ENCODE measurements around the gene MIA2. TPM values are rescaled to one million over a fixed set of nuclear protein-coding genes. Genes with fewer than 3 reads are reported as not detected.

MIA2 gene
- total RNA-seq, 3 donors from 2014 or later = 19.5 to 37.0 (median 23.3) TPM

- Histone ChIP-seq H3K27ac (no peak overlapping the region), H3K27me3 (no peaks in the 10 kb centered on the region), H3K4me3 (no peak overlapping the region), H3K9me3 (peaks cover 0 to 14% of the 10 kb centered on the region in 2 donors), H3K4me1 (no peaks in the 10 kb centered on the region), H3K36me3 (no peaks in the 10 kb centered on the region)
- DNase-seq (ENCODE audit: low spot score in 2 of 2) = no peak
- intact Hi-C loops (cut with DNase I; ENCODE audit: low total_unique reads) = no loop called here
- TF ChIP-seq CTCF (IDR thresholded peaks at IDR 0.05) (no peak), POLR2AphosphoS5 (IDR thresholded peaks at IDR 0.05) (no peak), POLR2A (IDR thresholded peaks at IDR 0.05) (no peak)
Observed at GRCh38 chr14:39369029-39369428, 135.3 kb downstream of the MIA2 start.

DNA sequence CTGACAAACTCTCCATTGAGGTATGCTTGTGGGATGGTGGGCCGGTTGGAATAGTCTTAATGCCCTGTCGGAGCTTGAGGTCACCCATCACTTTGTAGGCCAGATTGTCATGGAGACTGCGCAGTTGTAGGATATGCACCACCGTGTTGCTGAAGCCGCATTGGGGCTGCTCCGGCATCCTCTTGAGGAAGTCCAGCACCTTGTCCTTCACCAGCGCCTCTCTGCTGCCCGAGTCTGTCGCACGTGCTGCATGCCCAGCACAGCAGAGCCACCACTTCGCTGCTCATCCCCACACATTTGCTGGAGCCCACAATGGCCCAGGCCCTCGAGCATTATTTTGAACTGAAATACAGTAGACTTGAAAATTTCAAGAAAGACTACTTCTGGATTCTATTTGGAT, 136.7 kb downstream of the MIA2 start:
- no peak for DNase-seq (ENCODE audit: low spot score in 2 of 2)
- Histone ChIP-seq H3K9me3 (peaks cover 0 to 1% of the 10 kb centered on the region in 2 donors), H3K36me3 (no peaks in the 10 kb centered on the region), H3K27ac (no peak overlapping the region), H3K4me1 (no peaks in the 10 kb centered on the region), H3K4me3 (no peak overlapping the region), H3K27me3 (no peaks in the 10 kb centered on the region)
- TF ChIP-seq POLR2A (IDR thresholded peaks at IDR 0.05) (no peak), POLR2AphosphoS5 (IDR thresholded peaks at IDR 0.05) (no peak), CTCF (IDR thresholded peaks at IDR 0.05) (no peak)
- intact Hi-C loops (cut with DNase I; ENCODE audit: low total_unique reads) = no loop called here

- H3K9me3 ChIP-seq = no peaks in the 10 kb centered on the region
- H3K27ac ChIP-seq = no peak overlapping the region
- H3K4me1 ChIP-seq = no peaks in the 10 kb centered on the region
- no peak overlapping the region for H3K4me3 ChIP-seq
- TF ChIP-seq CTCF (IDR thresholded peaks at IDR 0.05) = no peak
- no peak for TF ChIP-seq POLR2AphosphoS5 (IDR thresholded peaks at IDR 0.05)
- no peak for TF ChIP-seq POLR2A (IDR thresholded peaks at IDR 0.05)
- intact Hi-C loops (cut with DNase I; ENCODE audit: low total_unique reads) = no loop called here
- H3K27me3 ChIP-seq = no peaks in the 10 kb centered on the region
- no peaks in the 10 kb centered on the region for H3K36me3 ChIP-seq
- no peak for DNase-seq (ENCODE audit: low spot score in 2 of 2)
Observed at GRCh38 chr14:39372656-39373055, 138.9 kb downstream of the MIA2 start.

DNA sequence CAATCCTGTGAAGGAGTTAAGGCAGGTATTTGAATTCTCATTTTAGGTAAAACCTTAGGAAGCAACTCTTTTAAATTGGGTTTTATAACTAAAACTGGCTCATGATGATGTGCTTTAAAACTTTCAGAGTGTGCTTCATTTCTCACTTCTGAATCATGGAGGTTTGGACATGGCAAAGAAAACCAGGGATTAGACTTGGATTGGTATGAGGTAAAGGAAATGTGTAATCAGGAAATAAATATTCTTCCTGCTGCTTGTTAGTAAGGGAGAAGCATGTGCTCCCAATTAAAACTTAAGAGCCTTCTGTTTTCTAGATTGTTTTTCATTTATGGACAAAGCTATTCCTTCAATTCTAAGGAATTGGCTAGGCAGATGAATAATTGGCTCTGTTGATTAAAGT, 141.1 kb downstream of the MIA2 start:
- peak overlapping the region in 1 of 2 donors; percentile 4 for H3K27ac ChIP-seq
- no peak for DNase-seq (ENCODE audit: low spot score in 2 of 2)
- no peak for TF ChIP-seq POLR2A (IDR thresholded peaks at IDR 0.05)
- no peak for TF ChIP-seq POLR2AphosphoS5 (IDR thresholded peaks at IDR 0.05)
- TF ChIP-seq CTCF (IDR thresholded peaks at IDR 0.05) = no peak
- no peaks in the 10 kb centered on the region for H3K4me1 ChIP-seq
- H3K27me3 ChIP-seq = no peaks in the 10 kb centered on the region
- H3K9me3 ChIP-seq = no peaks in the 10 kb centered on the region
- no peaks in the 10 kb centered on the region for H3K36me3 ChIP-seq
- intact Hi-C loops (cut with DNase I; ENCODE audit: low total_unique reads) = no loop called here
- no peak overlapping the region for H3K4me3 ChIP-seq

- H3K4me3 ChIP-seq = peak overlapping the region in 1 of 3 donors; percentile 3
- H3K27ac ChIP-seq = peak overlapping the region; percentile 33 to 61
- H3K4me1 ChIP-seq = no peaks in the 10 kb centered on the region
- no peaks in the 10 kb centered on the region for H3K9me3 ChIP-seq
- no peaks in the 10 kb centered on the region for H3K27me3 ChIP-seq
- no peaks in the 10 kb centered on the region for H3K36me3 ChIP-seq
- intact Hi-C loops (cut with DNase I; ENCODE audit: low total_unique reads) = no loop called here
- TF ChIP-seq POLR2A (IDR thresholded peaks at IDR 0.05) = no peak
- no peak for DNase-seq (ENCODE audit: low spot score in 2 of 2)
Observed at GRCh38 chr14:39376667-39377403, 143.1 kb downstream of the MIA2 start.
